ENCODE data around the gene RBM18.

GRCh38 chr9:122225312-122226141 is 39.1 kb downstream of the RBM18 start:
- no peak for TF ChIP-seq CTCF (IDR thresholded peaks at IDR 0.05)
- TF ChIP-seq POLR2A (IDR thresholded peaks at IDR 0.05) = no peak

Data from esophagus squamous epithelium (tissue), 4 donors.